ENCODE results near the gene LZTFL1. TPM values are rescaled to one million over a fixed set of nuclear protein-coding genes. Genes with fewer than 3 reads are reported as not detected.

Gene LZTFL1
- total RNA-seq, 1 experiment from 2014 or later = 21.0 TPM

DNA sequence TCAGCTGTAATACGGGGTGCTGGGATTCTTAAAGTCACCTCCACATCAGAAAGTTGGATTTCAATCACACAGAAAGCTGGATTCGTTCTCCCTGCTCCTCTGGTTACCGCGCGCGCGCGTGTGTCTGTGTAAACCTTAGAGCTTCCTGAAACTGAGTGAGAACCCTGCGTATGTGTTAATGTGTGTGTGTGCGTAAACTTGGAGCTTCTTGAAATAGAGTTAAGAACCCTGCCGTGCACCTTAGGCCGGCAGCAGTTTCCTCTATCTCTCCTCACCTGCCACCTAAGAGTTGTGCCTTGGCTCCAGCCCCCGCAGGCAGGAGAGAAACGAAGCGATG, 531 bp downstream of the LZTFL1 start:
- Histone ChIP-seq H3K4me3 (replicated peaks in 1 of 2; ENCODE audit: low read depth in 1 of 2, low read length in 2 of 2) (peak overlapping the region; percentile 76 to 88), H3K4me2 (ENCODE audit: low read length) (peak overlapping the region; percentile 85), H3K9me2 (ENCODE audit: insufficient read depth) (no peaks in the 10 kb centered on the region), H3K9ac (ENCODE audit: low read length) (peak overlapping the region; percentile 70), H3K27me3 (ENCODE audit: insufficient read depth, low read length) (no peaks in the 10 kb centered on the region), H3K4me1 (ENCODE audit: control insufficient read depth in 1 of 2, insufficient read depth in 2 of 2, low read length in 2 of 2) (peaks cover 3 to 14% of the 10 kb centered on the region in 2 experiments; a peak in 3 of 4 replicates), H3K36me3 (ENCODE audit: control insufficient read depth in 1 of 2, insufficient read depth in 2 of 2, low read length in 2 of 2) (no peaks in the 10 kb centered on the region), H3K79me2 (ENCODE audit: insufficient read depth, low read length) (no peaks in the 10 kb centered on the region), H2AFZ (ENCODE audit: low read depth, low read length, poor library complexity, severe bottlenecking) (peak overlapping the region; percentile 20), H4K20me1 (ENCODE audit: insufficient read depth) (no peaks in the 10 kb centered on the region), H3K9me3 (ENCODE audit: control insufficient read depth in 1 of 2, insufficient read depth in 1 of 2, low read depth in 1 of 2, low read length in 2 of 2) (no peaks in the 10 kb centered on the region), H3K27ac (ENCODE audit: low read depth, low read length) (peak overlapping the region; percentile 20; the same call in 1 of the 2 replicates)
- no TSS peak for BruUV-seq (replicated peaks)
- ChIA-PET POLR2A (no interaction called here), RAD21 (ENCODE audit: low non-redundant PET in 1 of 2, low total read pairs in 2 of 2, uncharacterized antibody in 2 of 2, unreplicated experiment in 2 of 2) (interaction anchor here in 1 of 2 experiments (1.0 kb wide), 1 partner anchor 88 kb away, joined by 3 read pairs; no protein-coding TSS in a partner anchor), CTCF (interaction anchor here (0.8 to 1.2 kb wide), 2 partner anchors 9 to 80 kb away, joined by 3 to 4 read pairs; no protein-coding TSS in a partner anchor)
- ATAC-seq (peak; percentile 38), DNase-seq (ENCODE audit: low read depth, low spot score) (no peak)
- no peak for TF ChIP-seq ATF3 (IDR thresholded peaks at IDR 0.05)
- TF ChIP-seq REST (IDR thresholded peaks at IDR 0.05; ENCODE audit: low read depth) = no peak
- no peak for TF ChIP-seq SP1 (IDR thresholded peaks at IDR 0.05; ENCODE audit: low read depth)
- no peak for TF ChIP-seq ELF1 (IDR thresholded peaks at IDR 0.05; ENCODE audit: borderline replicate concordance, low read depth)
- no peak for TF ChIP-seq CBX3 (IDR thresholded peaks at IDR 0.05; ENCODE audit: low read depth)
- TF ChIP-seq EZH2 (IDR thresholded peaks at IDR 0.05) = no peak
- TF ChIP-seq ZNF274 (IDR thresholded peaks at IDR 0.05; ENCODE audit: low read depth, low read length) = no peak
- no peak for TF ChIP-seq EGR1 (IDR thresholded peaks at IDR 0.05; ENCODE audit: low read depth)
- no peak for TF ChIP-seq JUND (IDR thresholded peaks at IDR 0.05)
- no peak for TF ChIP-seq MAX (IDR thresholded peaks at IDR 0.05)
- TF ChIP-seq ZBTB33 (IDR thresholded peaks at IDR 0.05; ENCODE audit: extremely low read depth, insufficient replicate concordance, low read length) = no peak
- no peak for TF ChIP-seq POLR2A (IDR thresholded peaks at IDR 0.05; ENCODE audit: borderline replicate concordance, extremely low read depth, insufficient read depth, insufficient read length)
- no peak for TF ChIP-seq EZH2phosphoT487 (IDR thresholded peaks at IDR 0.05; ENCODE audit: borderline replicate concordance)
- TF ChIP-seq YY1 (IDR thresholded peaks at IDR 0.05; ENCODE audit: extremely low read depth, insufficient replicate concordance, low read depth, low read length) = no peak
- no peak for TF ChIP-seq SRF (IDR thresholded peaks at IDR 0.05; ENCODE audit: low read depth)
- no peak for TF ChIP-seq CEBPB (IDR thresholded peaks at IDR 0.05; ENCODE audit: low read depth)
- TF ChIP-seq SIN3A (IDR thresholded peaks at IDR 0.05; ENCODE audit: low read depth) = no peak
- intact Hi-C loops (cut with micrococcal nuclease) = no loop called here
